ENCODE measurements around the gene CATSPERZ. TPM values are rescaled to one million over a fixed set of nuclear protein-coding genes. Genes with fewer than 3 reads are reported as not detected.
A peak's percentile ranks its signal among the peaks of the same experiment; 100 is the strongest.

CATSPERZ gene
- total RNA-seq, 4 donors from 2014 or later: not detected

GRCh38 chr11:64303109-64304031 is 3.2 kb downstream of the CATSPERZ start:
- peaks cover 22% of the 10 kb centered on the region for H3K27me3 ChIP-seq
- no peak overlapping the region for H3K4me3 ChIP-seq
- 88% methylated on average over 10 of the region's 13 CpGs for WGBS
- H3K9me3 ChIP-seq: no peaks in the 10 kb centered on the region
- no peaks in the 10 kb centered on the region for H3K36me3 ChIP-seq
- TF ChIP-seq CTCF (IDR thresholded peaks at IDR 0.05): no peak
- TF ChIP-seq POLR2A (IDR thresholded peaks at IDR 0.05): no peak
- TF ChIP-seq POLR2AphosphoS5 (IDR thresholded peaks at IDR 0.05): no peak
- TF ChIP-seq EP300 (IDR thresholded peaks at IDR 0.05): no peak
- H3K4me1 ChIP-seq: peaks cover 56% of the 10 kb centered on the region
- DNase-seq (ENCODE audit: low spot score in 2 of 2): no peak
- H3K27ac ChIP-seq: peak overlapping the region; percentile 96

GRCh38 chr11:64304032-64304315 is 3.8 kb downstream of the CATSPERZ start:
- no peak for TF ChIP-seq CTCF (IDR thresholded peaks at IDR 0.05)
- no peak for TF ChIP-seq EP300 (IDR thresholded peaks at IDR 0.05)
- TF ChIP-seq POLR2A (IDR thresholded peaks at IDR 0.05): no peak
- no peak for TF ChIP-seq POLR2AphosphoS5 (IDR thresholded peaks at IDR 0.05)
- DNase-seq (ENCODE audit: low spot score in 2 of 2): no peak
- no CpG with 5 or more reads among the region's 5 CpGs for WGBS
- H3K4me1 ChIP-seq: peaks cover 53% of the 10 kb centered on the region
- peak overlapping the region; percentile 96 for H3K27ac ChIP-seq
- no peaks in the 10 kb centered on the region for H3K9me3 ChIP-seq
- peaks cover 20% of the 10 kb centered on the region for H3K27me3 ChIP-seq
- H3K4me3 ChIP-seq: peak overlapping the region; percentile 84
- no peaks in the 10 kb centered on the region for H3K36me3 ChIP-seq

GRCh38 chr11:64304316-64305072 is 4.3 kb downstream of the CATSPERZ start:
- under 1% methylated on average over 22 of the region's 46 CpGs for WGBS
- DNase-seq (ENCODE audit: low spot score in 2 of 2): peak; percentile 97 to 98
- Histone ChIP-seq H3K27me3 (peaks cover 15% of the 10 kb centered on the region), H3K36me3 (no peaks in the 10 kb centered on the region), H3K27ac (peak overlapping the region; percentile 96), H3K4me3 (peak overlapping the region; percentile 84), H3K4me1 (peaks cover 48% of the 10 kb centered on the region), H3K9me3 (no peaks in the 10 kb centered on the region)
- TF ChIP-seq CTCF (IDR thresholded peaks at IDR 0.05) (peak; percentile 77 to 87), POLR2AphosphoS5 (IDR thresholded peaks at IDR 0.05) (peak in 1 of 3 donors; percentile 52), POLR2A (IDR thresholded peaks at IDR 0.05) (no peak)

DNA sequence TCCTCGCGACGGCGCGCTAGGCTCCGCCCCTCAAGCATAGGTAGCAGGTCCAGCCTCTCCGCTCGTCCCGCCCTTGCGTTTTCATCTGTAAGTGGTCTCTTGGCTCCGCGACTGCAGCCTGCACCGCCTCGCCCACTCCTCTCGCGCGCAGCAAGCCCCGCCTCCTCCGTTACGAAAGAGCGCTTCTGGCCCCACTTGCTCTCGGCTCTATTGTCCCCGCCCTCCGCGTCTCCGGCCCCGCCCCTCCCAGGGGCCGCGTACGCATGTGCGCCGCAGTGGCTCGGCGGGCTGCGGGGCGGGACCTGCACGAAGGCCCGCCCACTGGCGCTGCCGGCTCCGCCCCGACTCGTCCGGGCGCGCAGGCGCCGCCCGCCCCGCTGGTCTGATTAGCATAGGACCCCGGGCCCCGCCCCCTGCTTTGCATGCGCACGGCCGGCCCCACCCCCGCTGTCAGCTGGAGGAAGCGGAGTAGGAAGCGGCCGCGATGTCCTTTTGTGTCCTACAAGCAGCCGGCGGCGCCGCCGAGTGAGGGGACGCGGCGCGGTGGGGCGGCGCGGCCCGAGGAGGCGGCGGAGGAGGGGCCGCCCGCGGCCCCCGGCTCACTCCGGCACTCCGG is 5.0 kb downstream of the CATSPERZ start, which contains the start of gene ESRRA:
Gene ESRRA (plus strand): TSS at position 450 of the 616 bp plus-strand sequence. CDS start 1,656 bp downstream, outside the sequence.
- WGBS: no CpG with 5 or more reads among the region's 81 CpGs
- Histone ChIP-seq H3K36me3 (no peaks in the 10 kb centered on the region), H3K27me3 (peaks cover 8% of the 10 kb centered on the region)

More for the DNA sequence above, 5.0 kb downstream of the CATSPERZ start, which contains the start of gene ESRRA:
- DNase-seq (ENCODE audit: low spot score in 2 of 2): peak; percentile 100
- TF ChIP-seq EP300 (IDR thresholded peaks at IDR 0.05) (no peak), POLR2AphosphoS5 (IDR thresholded peaks at IDR 0.05) (no peak), CTCF (IDR thresholded peaks at IDR 0.05) (no peak), POLR2A (IDR thresholded peaks at IDR 0.05) (no peak)
- Histone ChIP-seq H3K4me3 (peak within 1 kb of the TSS; percentile 84), H3K9me3 (no peaks in the 10 kb centered on the region), H3K27ac (peak within 1 kb of the TSS; percentile 96), H3K4me1 (peaks cover 41% of the 10 kb centered on the region)
